ENCODE results near the gene RBM28.

Gene RBM28

GRCh38 chr7:128279124-128279713 lies 64.5 kb downstream of the RBM28 start:
- no peak for DNase-seq

DNA sequence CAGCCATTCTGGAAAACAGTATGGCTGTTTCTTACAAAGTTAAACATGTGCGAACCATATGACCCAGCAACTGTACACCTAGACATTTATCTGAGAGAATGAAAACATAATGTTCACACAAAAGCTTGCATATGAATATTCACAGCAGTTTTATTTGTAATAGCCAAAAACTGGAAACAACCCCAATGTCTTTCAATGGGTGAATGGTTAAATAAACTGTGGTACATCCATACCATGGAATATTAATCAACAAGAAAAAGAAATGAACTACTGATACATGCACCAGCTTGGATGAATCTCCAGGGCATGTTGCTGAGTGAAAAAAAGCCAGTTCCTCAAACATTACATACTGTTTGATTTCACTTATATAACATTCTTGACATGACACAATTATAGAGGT lies 65.3 kb downstream of the RBM28 start:
- DNase-seq, result no peak

DNA sequence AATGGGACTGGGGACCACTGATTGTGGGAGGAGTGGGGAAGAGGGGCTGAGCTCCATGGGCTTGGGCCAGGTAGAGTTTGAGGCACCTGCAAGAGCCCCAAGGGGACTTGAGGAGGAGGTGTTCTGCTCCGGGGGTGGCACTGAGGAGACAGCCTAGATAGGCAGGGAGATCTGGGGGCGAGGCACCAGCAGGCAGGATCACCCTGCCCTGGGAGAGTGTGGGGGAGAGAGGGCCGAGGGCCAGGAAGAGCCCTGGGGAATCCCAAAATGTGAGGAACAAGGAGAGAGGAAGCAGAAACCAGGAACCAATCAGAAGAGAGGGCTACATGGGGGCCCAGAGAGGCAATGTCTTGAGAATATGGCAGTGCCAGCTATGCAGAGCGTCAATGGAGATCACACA lies 68.0 kb downstream of the RBM28 start:
- DNase-seq, result no peak

- DNase-seq, result no peak
Observed at GRCh38 chr7:128274884-128275603, 68.7 kb downstream of the RBM28 start.

DNA sequence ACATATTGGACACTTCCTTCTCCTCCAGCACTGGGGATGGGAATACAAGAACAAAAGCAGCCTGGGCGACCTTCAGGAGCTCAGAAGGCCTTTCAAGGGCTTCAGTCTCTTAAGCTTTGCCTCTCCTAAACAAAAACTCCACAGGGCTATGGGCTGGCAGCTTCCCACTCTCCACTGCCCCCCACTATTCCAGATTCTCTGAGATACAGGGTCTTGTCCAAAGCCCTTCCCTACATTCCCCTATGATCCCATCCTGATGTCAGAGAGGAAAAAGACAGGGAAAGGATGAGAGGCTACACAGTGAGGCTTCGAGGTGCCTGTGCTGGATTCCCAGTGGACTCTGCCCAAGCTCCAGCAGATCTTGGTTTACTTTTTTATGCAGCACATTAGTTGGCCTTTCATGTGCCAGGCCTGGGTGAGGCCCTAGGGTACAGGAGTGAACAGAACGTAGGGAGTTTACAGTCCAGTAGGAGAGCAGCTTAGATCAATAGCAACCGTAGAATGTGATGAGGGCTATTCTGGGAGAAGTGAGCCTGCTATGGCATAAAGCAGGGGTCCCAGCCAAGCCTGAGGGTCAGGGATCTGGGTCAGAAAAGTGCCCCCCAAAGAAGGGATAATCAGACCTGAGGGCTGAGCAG lies 69.3 kb downstream of the RBM28 start:
- no peak for DNase-seq

DNA sequence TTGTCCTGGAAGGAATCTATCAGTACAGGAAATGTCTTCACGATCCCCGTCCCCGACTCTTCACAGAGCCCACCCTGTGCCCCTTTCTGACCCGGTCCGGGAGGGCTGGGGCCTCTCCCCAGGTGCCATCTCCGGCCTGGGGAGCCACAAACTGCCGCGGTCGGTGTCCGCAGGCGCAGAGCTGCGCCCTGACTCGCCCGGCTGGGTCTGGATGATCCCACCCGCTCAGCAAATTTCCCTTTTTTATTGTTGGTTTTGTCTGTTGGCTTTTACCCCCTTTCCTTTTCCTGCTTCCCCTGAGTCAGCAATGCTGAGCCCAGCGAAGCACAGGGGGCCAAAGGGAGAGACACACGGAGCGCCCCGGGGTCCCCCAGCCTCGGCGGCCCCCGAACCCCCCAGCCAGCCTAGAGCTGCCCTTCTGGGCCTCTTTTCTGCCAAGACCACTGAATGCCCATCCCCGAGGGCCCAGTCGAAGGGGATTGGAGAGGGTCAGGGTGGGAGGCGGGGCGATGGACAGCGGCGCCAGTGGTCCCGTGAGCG lies 71.7 kb downstream of the RBM28 start:
- DNase-seq, result no peak

GRCh38 chr7:128271471-128271941 lies 72.2 kb downstream of the RBM28 start:
- DNase-seq, result no peak

DNA sequence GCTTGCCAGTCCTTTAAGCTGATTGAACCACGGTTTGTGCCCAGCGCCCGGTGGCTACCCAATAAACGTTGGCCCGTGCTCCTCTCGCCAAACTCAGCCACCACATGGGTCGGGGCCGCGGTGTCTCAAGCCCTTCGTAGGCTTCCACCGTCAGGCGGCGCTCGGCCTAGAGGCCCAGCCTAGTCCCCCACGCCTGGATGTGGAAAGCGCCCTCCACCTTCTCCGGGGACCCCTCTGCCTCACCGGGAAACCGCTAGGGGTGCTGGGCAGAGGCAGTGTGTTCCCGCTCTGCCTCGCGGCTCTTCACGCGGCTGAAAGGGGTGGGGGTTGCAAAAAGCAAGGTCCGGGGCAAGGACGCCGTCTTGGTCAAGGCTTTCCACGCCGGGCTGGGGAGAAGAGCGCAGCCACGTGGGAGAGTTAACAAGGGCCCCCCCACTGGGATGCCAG lies 72.9 kb downstream of the RBM28 start:
- no peak for DNase-seq

DNA sequence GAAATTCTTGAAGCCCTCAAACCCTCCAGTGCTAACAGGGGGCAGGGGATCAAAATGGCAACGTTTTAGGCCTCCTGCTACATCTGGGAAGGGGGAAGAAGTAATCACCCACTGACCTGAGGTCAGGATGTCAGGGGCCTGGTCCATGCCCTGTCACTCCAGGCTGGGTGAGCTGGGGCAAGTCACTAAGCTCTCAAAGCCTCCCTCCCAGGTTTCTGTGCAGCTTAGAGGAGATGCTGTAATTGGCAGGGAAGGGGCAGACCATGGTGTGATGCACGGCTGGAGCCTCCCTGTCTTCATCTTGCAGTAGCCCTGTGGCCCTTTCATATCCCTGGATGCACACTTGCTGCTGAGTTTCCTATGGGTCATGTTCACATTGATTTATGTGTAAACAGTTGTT lies 75.5 kb downstream of the RBM28 start:
- DNase-seq, result no peak

GRCh38 chr7:128267595-128267924 lies 76.1 kb downstream of the RBM28 start:
- DNase-seq, result no peak

DNA sequence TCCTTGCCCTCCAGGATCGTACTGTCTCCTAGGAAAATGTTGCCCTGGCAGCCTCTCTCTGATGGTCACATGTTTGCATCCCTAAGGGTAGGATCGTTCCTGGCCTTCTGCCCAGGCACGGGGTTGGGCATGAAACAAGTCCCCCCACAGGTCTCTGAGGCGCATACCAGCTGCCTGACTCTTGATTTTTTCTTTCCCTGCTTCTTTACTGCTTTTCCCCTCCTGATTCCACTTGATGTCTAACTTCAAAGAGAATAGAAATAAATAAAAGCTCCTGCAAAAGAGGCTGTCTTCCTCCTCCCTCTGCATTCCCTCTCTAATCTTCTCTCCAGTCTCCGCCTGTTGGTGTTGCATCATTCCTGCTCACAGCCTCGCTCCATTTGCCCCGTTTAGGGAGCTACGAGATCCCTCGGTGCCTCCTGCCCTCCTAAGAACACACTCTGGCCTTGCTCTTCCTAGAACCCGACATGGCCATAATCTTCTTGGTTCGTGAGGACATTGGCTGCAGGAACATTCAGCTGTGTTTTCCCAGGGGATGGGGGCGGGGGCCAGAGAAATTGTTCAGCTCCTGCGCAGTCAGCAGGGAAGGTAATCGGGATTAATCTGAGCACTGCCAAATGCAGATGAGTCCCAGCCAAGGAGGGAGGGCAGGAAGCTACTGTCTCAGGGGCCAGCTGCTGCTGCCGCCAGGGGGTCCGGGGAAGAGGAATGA lies 76.7 kb downstream of the RBM28 start:
- DNase-seq, result no peak

GRCh38 chr7:128266529-128266882 lies 77.2 kb downstream of the RBM28 start:
- no peak for DNase-seq

DNA sequence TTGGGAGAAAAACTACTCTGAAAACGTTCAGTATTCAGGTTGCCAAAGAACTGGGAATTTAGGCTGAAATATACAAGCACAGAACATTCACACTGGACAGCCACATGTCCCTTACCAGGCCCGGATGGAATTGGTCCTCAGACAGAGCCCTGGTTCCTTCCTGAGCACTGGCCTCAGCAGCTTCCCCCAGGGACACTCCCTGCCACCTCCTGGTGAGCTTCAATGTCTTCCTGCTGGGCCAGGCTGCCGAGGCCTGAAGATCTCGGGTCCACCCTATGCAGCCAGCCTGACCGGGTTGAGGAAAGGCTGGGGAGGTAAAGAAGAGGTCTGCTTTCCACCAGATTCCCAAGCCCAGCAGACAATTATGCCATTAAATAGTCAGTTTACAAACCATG lies 77.8 kb downstream of the RBM28 start:
- DNase-seq, result no peak

- DNase-seq, result no peak
Observed at GRCh38 chr7:128265156-128265905, 78.4 kb downstream of the RBM28 start.

GRCh38 chr7:128264477-128264876 lies 79.2 kb downstream of the RBM28 start:
- DNase-seq, result no peak

- DNase-seq, result no peak
Observed at GRCh38 chr7:128263420-128263819, 80.3 kb downstream of the RBM28 start.

- DNase-seq, result no peak
Observed at GRCh38 chr7:128262273-128263028, 81.3 kb downstream of the RBM28 start.

DNA sequence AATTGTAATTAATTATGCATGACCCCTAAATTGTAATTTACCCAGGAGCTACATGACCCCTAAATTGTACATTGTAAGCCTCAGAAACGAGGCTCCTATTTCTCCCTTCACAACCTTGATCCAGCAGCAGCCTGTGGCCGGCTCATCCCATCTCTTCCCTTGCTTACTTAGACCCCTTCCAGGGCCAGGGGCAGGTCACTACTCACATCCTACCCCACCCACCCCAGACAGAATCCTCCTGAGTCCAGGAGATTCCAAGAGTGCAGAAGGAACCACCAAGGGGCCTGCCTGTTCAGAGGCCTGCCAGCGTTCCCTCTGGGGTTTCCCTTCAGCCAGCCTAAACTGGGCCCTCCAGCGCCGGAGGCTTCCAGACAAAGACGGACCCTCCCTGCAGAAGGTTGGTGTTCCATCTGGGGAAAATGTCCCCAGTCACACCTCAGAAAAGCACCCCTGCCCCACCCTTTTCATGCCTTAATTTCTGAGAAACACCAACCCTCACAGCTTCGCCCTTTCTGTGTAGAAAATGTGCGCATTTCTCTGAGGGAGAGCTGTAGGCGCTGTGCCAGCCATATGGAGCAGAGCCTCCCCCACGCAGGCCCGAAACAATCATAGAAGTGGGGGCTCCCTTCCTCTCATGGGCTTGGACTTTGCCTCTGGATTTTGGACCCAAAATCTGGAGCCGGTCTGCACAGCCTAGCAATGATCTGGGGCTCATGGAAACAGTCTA lies 83.5 kb downstream of the RBM28 start:
- DNase-seq, result no peak

DNA sequence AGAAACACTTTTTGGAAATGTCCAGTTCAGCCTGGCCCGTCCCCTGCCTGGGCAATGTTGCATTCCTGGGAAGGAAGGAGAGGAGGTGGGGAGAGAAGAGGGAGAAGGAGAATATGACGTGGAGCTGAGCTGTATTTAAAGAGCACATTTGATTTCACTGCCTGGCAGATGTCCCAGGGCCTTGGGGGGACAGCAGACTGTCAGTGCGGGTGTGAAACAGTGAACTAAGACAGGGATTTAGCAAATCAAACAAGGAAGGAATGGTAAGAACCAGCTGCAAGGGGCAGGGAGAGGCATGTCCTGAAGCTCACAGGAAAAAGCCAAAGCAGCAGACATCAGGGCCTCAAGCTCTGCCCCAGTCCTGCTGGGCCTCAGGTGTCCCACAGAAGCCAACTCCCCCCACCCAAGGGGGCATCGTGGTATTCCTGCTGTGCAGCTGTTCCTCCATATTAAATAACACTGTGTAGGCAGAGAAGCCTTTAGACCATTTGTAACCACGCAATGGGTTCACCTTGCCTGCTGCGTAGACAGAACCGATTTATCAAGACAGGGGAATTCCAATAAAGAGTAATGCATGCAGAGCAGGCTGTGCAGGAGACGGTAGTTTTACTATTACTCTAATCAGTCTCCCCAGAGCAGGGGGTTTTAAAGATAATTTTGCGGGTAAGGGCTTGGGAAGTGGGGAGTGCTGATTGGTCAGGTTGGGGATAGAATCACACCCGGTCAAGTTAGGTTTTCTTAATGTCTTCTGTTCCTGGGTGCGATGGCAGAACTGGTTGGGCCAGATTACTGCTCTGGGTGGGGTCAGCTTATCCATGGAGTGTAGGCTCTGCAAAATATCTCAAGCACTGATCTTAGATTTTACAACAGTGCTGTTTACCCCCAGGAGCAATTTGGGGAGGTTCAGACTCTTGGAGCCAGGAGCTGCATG lies 84.3 kb downstream of the RBM28 start:
- no peak for DNase-seq

GRCh38 chr7:128257458-128257857 lies 86.2 kb downstream of the RBM28 start:
- no peak for DNase-seq

All from activated CD4-positive, alpha-beta T cell treated with anti-CD3 and anti-CD28 coated beads, Interleukin-2, amount 50 U/mL, for 48 hours (primary cell).